HepG2 (cell line): ENCODE data around the gene FNDC10. TPM values are rescaled to one million over a fixed set of nuclear protein-coding genes. Genes with fewer than 3 reads are reported as not detected.

ENCODE experiments used
- ATAC-seq: fragments of 200-7000 bp; cut with Tn5 transposase; 3 replicates; pipeline ENCODE4 v1.9.1; 2020; ENCODE audit warnings: mild to moderate bottlenecking, moderate library complexity
- BruUV-seq: library from RNA; stranded (reverse); fragments of 400-500 nt; replicated peaks from 2 replicates; lab custom pipeline; 2021; lab: Mats Ljungman, UMichigan
- CTCF ChIA-PET: fragments of 300-600 bp; formaldehyde crosslinking; extraction: SDS; loops from one replicate; lab custom pipeline; 2021; ENCODE audit warnings: low total read pairs, inconsistent platforms, low intra/inter-chr PET ratio; lab: Yijun Ruan, JAX
- POLR2A ChIA-PET: fragments of 350-600 bp; sonication (Branson Sonifier 250); formaldehyde crosslinking; loops from one replicate; lab custom pipeline; 2020; ENCODE audit warnings: antibody characterized with exemption, inconsistent platforms; lab: Yijun Ruan, JAX
- DNase-seq: peaks from one replicate; pipeline ENCODE4 v3.0.0-alpha.2; 2015; ENCODE audit warnings: low spot score
- FAIRE-seq: peaks from 3 replicates; lab custom pipeline; 2011; peaks lifted over from hg19 to GRCh38; lab: Jason Lieb, UNC
- H2AFZ ChIP-seq: one replicate; pipeline ENCODE4 v1.6.1; 2011; ENCODE audit warnings: low read length, inconsistent platforms
- H3K27ac ChIP-seq: fragments of 300-600 bp; 3 replicates; pipeline ENCODE4 v1.8.0; 2011; ENCODE audit warnings: mixed run types, mild to moderate bottlenecking, mixed read lengths, low read length, inconsistent platforms; ENCODE audit not compliant: insufficient read depth; ENCODE audit errors: extremely low read length
- H3K27me3 ChIP-seq, 2 experiments: fragments of 200-600 bp in 1 of 2; 2 replicates in 1 of 2; 3 replicates in 1 of 2; pipeline versions ENCODE4 v1.6.0 to v1.8.0; 2011; ENCODE audit warnings: low read length in 2 of 2, mild to moderate bottlenecking in 2 of 2, moderate library complexity in 2 of 2, inconsistent platforms in 1 of 2; ENCODE audit not compliant: insufficient read depth in 2 of 2, control insufficient read depth in 1 of 2
- H3K36me3 ChIP-seq, 2 experiments: fragments of 200-600 bp in 1 of 2; replicated peaks in 1 of 2; 2 replicates in 1 of 2; 3 replicates in 1 of 2; pipeline versions ENCODE4 v1.5.1 to v1.8.0; 2011; ENCODE audit warnings: low read length in 2 of 2, inconsistent platforms in 1 of 2; ENCODE audit not compliant: insufficient read depth in 2 of 2, control insufficient read depth in 1 of 2
- H3K4me1 ChIP-seq: 2 replicates; pipeline ENCODE4 v1.5.1; 2012; ENCODE audit warnings: low read length, inconsistent platforms; ENCODE audit not compliant: insufficient read depth
- H3K4me2 ChIP-seq: 2 replicates; pipeline ENCODE4 v1.6.0; 2011; ENCODE audit warnings: low read depth, low read length, inconsistent platforms
- H3K4me3 ChIP-seq, 3 experiments: fragments of 200-600 bp in 1 of 3; sonication (generic), shearing (Covaris generic) in 1 of 3; replicated peaks in 1 of 3; 2 replicates each; pipeline ENCODE4 v1.5.1; 2011 to 2016; ENCODE audit warnings: low read length in 3 of 3, inconsistent platforms in 2 of 3, low read depth in 2 of 3, mild to moderate bottlenecking in 2 of 3, control low read depth in 1 of 3, mixed read lengths in 1 of 3; ENCODE audit not compliant: insufficient read depth in 1 of 3
- H3K79me2 ChIP-seq: one replicate; pipeline ENCODE4 v1.6.1; 2011; ENCODE audit warnings: low read length, inconsistent platforms; ENCODE audit not compliant: insufficient read depth
- H3K9ac ChIP-seq: 2 replicates; pipeline ENCODE4 v1.6.0; 2011; ENCODE audit warnings: mild to moderate bottlenecking, low read depth, low read length, inconsistent platforms; ENCODE audit not compliant: insufficient read depth
- H3K9me3 ChIP-seq: 2 replicates; pipeline ENCODE4 v1.5.1; 2012; ENCODE audit warnings: mild to moderate bottlenecking, low read length
- H4K20me1 ChIP-seq: 2 replicates; pipeline ENCODE4 v1.6.0; 2011; ENCODE audit warnings: inconsistent platforms, mild to moderate bottlenecking, low read length, moderate library complexity; ENCODE audit not compliant: insufficient read depth
- AGO2 ChIP-seq: fragments of 200-400 bp; formaldehyde crosslinking; optimal IDR thresholded peaks from 2 replicates; pipeline ENCODE3; 2017; ENCODE audit warnings: mild to moderate bottlenecking, low read depth, low read length, moderate library complexity
- HBP1 ChIP-seq: IDR thresholded peaks from 2 replicates; pipeline ENCODE4 v1.6.1; 2016; ENCODE audit warnings: low read depth, control low read depth
- HOXA3 ChIP-seq: sonication (generic); formaldehyde crosslinking; IDR thresholded peaks from 2 replicates; pipeline ENCODE4 v1.5.0; 2020; ENCODE audit warnings: missing genetic modification reagents
- ZBTB33 ChIP-seq: sonication (generic); formaldehyde crosslinking; IDR thresholded peaks from 2 replicates; pipeline ENCODE4 v1.4.0; 2020; ENCODE audit warnings: missing genetic modification reagents
- WGBS: methylation state at CpG from one replicate; pipeline ENCODE4 v1.1.6; 2017; ENCODE audit warnings: low lambda C conversion rate; 5-methylcytosine and 5-hydroxymethylcytosine counted together
- in situ Hi-C: cut with HindIII; loops from 2 replicates; pipeline ENCODE4 v1.10.0; 2017; ENCODE audit warnings: low pct_unique_long_range_greater_than_20kb; ENCODE audit not compliant: extremely low pct_ligation_motif_present
- intact Hi-C: fragments of 100-400 bp; cut with micrococcal nuclease; formaldehyde crosslinking; loops from one replicate; pipeline ENCODE4 v1.10.0; 2022; ENCODE audit not compliant: unreplicated experiment
- polyA plus RNA-seq, 8 experiments: library from polyadenylated mRNA; depleted of rRNA in 3 of 8; stranded (reverse) in 7 of 8; unstranded in 1 of 8; fragments of >200 nt; fragmentation: Illumina TruSeq in 4 of 8; extraction: Trizol in 4 of 8; gene quantifications; 2 replicates each; pipeline versions ENCODE4 v1.2.1 to v1.2.3, GENCODE V29; 2011 to 2016; ENCODE audit warnings: low read depth in 4 of 8, missing spikeins in 1 of 8, mixed read lengths in 1 of 8; ENCODE audit not compliant: insufficient read depth in 1 of 8
- total RNA-seq, 5 experiments: library from RNA; depleted of rRNA; stranded (reverse); fragments of >200 nt; fragmentation: Illumina TruSeq; extraction: Trizol; gene quantifications; 2 replicates each; pipeline ENCODE4 v1.2.3, GENCODE V29; 2016; ENCODE audit warnings: low read depth in 1 of 5

The FNDC10 gene
- total and polyA plus RNA-seq, 2 of the 13 experiments (the other 11 are each of a cell fraction or from before 2014, with no cell fraction given), result 2.2 to 2.5 TPM

GRCh38 chr1:1551524-1552262 lies 48.2 kb downstream of the FNDC10 start:
- FAIRE-seq (no peak), DNase-seq (no peak), ATAC-seq (no peak; the same call in 2 of the 3 replicates)
- ChIA-PET CTCF (no interaction called here), POLR2A (no interaction called here)
- Histone ChIP-seq H3K27me3 (no peaks in the 10 kb centered on the region), H4K20me1 (no peaks in the 10 kb centered on the region), H3K4me1 (0 out of 2 replicates have a peak, but pooled peaks cover 5% of the 10 kb centered on the region), H3K9me3 (no peaks in the 10 kb centered on the region), H3K4me2 (no peak overlapping the region), H3K79me2 (no peaks in the 10 kb centered on the region), H3K9ac (no peak overlapping the region), H3K4me3 (no peak overlapping the region), H3K36me3 (peaks cover 0 to 4% of the 10 kb centered on the region in 2 experiments; a peak in 2 of 5 replicates), H3K27ac (no peak overlapping the region), H2AFZ (no peak overlapping the region)
- in situ Hi-C loops (no loop called here), intact Hi-C loops (no loop called here)
- no peak for TF ChIP-seq HBP1 (CRISPR knock-in tag)
- peak; percentile 93 for TF ChIP-seq ZBTB33
- peak; percentile 78 for TF ChIP-seq AGO2
- TF ChIP-seq HOXA3 (CRISPR knock-in tag), result 0 out of 2 replicates have a peak, but pooled peaks have one; percentile 14
- no TSS peak for BruUV-seq
- 95% methylated on average over 28 of the region's 33 CpGs for WGBS
